ENCODE measurements around the gene EPN1. TPM values are rescaled to one million over a fixed set of nuclear protein-coding genes. Genes with fewer than 3 reads are reported as not detected.
A peak's percentile ranks its signal among the peaks of the same experiment; 100 is the strongest.

Gene EPN1
- total and polyA plus RNA-seq, 8 donors: 38.4 to 102 (median 80.9) TPM

DNA sequence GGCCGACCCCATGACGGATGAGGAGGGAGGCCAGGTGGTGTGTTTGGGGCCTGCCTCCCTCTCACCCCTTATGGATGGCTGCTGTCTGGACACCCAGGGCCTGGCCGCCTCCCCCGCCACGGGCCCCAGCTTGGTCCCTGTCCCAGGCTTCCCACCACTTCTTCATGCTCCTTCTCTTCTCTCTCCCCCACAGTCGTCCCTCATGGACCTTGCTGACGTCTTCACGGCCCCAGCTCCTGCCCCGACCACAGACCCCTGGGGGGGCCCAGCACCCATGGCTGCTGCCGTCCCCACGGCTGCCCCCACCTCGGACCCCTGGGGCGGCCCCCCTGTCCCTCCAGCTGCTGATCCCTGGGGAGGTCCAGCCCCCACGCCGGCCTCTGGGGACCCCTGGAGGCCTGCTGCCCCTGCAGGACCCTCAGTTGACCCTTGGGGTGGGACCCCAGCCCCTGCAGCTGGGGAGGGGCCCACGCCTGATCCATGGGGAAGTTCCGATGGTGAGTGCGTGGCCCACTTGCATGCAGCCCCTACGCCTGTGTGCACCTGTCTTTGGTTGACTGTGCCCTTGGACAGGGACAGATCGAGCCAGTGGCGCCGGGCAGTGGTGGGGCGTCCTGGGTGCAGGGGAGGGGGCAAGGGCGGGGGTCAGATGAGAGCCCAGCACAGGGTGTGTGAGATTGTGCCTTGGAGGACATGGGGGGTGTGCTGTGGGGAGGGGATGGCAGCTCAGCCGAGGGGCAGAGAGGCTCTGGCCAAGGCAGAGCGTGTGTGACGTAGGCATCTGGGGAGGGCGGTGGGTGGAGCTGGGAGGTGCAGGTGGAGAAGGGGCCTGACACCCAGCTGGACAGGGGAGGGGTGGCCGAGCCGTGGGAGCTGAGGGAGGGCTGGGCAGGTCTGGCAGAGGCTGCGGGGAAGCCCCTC is 16.8 kb downstream of the EPN1 start:
- WGBS, 2 donors: 94% methylated on average over 27 to 31 of the region's 31 CpGs
- TF ChIP-seq, protein P1, sequence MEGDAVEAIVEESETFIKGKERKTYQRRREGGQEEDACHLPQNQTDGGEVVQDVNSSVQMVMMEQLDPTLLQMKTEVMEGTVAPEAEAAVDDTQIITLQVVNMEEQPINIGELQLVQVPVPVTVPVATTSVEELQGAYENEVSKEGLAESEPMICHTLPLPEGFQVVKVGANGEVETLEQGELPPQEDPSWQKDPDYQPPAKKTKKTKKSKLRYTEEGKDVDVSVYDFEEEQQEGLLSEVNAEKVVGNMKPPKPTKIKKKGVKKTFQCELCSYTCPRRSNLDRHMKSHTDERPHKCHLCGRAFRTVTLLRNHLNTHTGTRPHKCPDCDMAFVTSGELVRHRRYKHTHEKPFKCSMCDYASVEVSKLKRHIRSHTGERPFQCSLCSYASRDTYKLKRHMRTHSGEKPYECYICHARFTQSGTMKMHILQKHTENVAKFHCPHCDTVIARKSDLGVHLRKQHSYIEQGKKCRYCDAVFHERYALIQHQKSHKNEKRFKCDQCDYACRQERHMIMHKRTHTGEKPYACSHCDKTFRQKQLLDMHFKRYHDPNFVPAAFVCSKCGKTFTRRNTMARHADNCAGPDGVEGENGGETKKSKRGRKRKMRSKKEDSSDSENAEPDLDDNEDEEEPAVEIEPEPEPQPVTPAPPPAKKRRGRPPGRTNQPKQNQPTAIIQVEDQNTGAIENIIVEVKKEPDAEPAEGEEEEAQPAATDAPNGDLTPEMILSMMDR (IDR thresholded peaks at IDR 0.05): no peak
- Histone ChIP-seq H3K4me3 (no peak overlapping the region), H3K4me1 (no peaks in the 10 kb centered on the region), H3K27me3 (no peaks in the 10 kb centered on the region), H3K9me3 (no peaks in the 10 kb centered on the region), H3K27ac (no peak overlapping the region), H3K36me3 (peaks cover 9 to 72% (median 55%) of the 10 kb centered on the region in 3 donors)
- no peak for FAIRE-seq
- ATAC-seq: no peak
- intact Hi-C loops (cut with DNase I): loop anchor here in 1 of 3 donors (10.0 kb wide), 1 partner anchor 123 kb away; no protein-coding TSS in a partner anchor
- DNase-seq: peak in 2 of 6 donors; percentile 46 to 72

DNA sequence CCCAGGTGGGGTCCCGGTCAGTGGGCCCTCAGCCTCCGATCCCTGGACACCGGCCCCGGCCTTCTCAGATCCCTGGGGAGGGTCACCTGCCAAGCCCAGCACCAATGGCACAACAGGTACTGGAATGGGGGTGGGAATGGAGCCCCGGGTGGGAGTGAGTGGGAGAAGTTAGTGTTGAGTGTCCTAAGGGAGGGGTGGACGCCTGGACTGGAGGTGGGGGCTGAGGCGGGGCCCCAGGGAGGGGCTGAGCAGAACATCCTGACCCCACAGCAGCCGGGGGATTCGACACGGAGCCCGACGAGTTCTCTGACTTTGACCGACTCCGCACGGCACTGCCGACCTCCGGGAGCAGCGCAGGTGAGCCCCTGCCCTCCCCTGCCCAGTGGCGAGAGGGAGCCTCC is 17.7 kb downstream of the EPN1 start:
- 91 to 92% methylated on average over 18 to 19 of the region's 19 CpGs for WGBS, 2 donors

DNA sequence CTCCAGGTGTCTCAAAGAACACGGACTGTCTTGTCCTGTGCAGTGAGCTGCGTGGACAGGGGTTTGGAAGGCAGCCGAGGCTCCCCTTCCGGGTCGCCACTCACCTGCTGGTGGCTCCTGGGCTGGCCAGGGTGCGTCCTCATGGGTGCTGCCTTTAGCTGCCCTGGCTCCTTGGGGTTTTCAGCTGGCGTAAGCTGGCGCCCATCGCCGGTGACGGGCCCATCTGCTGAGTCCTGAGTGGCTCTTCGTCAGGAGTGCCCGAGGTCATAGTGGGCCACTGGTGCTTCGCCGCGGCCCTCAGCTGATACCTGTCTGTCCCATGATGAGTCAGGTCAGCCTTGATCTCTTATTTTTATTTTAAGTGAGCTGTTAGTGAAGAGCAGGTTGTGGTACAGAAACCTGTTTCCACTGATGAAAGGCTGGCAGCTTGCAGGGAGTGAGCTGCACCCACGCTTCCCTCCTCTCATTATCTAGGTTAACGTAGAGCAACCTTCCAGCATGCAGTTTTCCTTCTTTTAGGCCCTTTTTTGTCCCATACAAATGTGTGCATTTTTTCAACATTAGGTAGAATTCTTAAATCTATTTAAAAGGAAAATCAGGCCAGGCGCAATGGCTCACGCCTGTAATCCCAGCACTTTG is 18.4 kb downstream of the EPN1 start:
- Histone ChIP-seq H3K4me1 (no peaks in the 10 kb centered on the region), H3K36me3 (peaks cover 9 to 74% (median 55%) of the 10 kb centered on the region in 3 donors), H3K4me3 (no peak overlapping the region), H3K27me3 (no peaks in the 10 kb centered on the region), H3K27ac (no peak overlapping the region), H3K9me3 (no peaks in the 10 kb centered on the region)
- TF ChIP-seq, protein P1 (IDR thresholded peaks at IDR 0.05): no peak
- 95 to 96% methylated on average over 20 of the region's 20 CpGs for WGBS, 2 donors
- ATAC-seq (no peak), DNase-seq (peak in 1 of 6 donors; percentile 48), FAIRE-seq (no peak)
- intact Hi-C loops (cut with DNase I): loop anchor here in 1 of 3 donors (10.0 kb wide), 1 partner anchor 121 kb away; no protein-coding TSS in a partner anchor

More for the DNA sequence above, 17.7 kb downstream of the EPN1 start:
- H3K4me3 ChIP-seq: no peak overlapping the region
- H3K36me3 ChIP-seq: peaks cover 9 to 74% (median 55%) of the 10 kb centered on the region in 3 donors
- no peak for ATAC-seq
- DNase-seq: peak in 1 of 6 donors; percentile 74
- TF ChIP-seq, protein P1 (IDR thresholded peaks at IDR 0.05): no peak
- no peaks in the 10 kb centered on the region for H3K4me1 ChIP-seq
- no peaks in the 10 kb centered on the region for H3K9me3 ChIP-seq
- H3K27ac ChIP-seq: no peak overlapping the region
- intact Hi-C loops (cut with DNase I): loop anchor here in 1 of 3 donors (10.0 kb wide), 1 partner anchor 122 kb away; no protein-coding TSS in a partner anchor
- H3K27me3 ChIP-seq: no peaks in the 10 kb centered on the region
- FAIRE-seq: no peak

DNA sequence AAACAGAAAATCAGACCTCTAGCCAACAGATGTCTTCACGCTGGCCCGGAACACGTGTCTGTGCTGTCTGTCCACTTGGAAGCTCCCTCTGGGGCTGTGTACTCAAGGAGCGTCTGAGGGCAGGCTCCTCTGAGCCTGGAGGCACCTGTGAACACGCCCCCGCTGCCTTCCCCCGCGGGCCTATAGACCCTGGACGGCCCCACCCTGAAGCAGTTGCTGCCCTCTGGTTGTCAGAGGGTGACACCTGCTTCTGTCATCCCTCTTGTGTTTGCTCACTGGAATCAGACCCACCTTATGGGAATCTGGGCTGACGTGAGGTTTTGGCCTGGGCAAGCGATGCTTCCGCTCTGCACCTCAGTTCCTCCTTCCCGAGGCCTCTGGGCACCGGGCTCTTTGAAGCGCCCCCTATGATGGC is 19.2 kb downstream of the EPN1 start:
- peaks cover 9 to 68% (median 52%) of the 10 kb centered on the region in 3 donors for H3K36me3 ChIP-seq

More for the DNA sequence above, 19.2 kb downstream of the EPN1 start:
- ATAC-seq (no peak), DNase-seq (no peak), FAIRE-seq (no peak)
- intact Hi-C loops (cut with DNase I): loop anchor here in 1 of 3 donors (10.0 kb wide), 1 partner anchor 121 kb away; no protein-coding TSS in a partner anchor
- Histone ChIP-seq H3K27me3 (no peaks in the 10 kb centered on the region), H3K4me3 (no peak overlapping the region), H3K9me3 (no peaks in the 10 kb centered on the region), H3K27ac (no peak overlapping the region), H3K4me1 (no peaks in the 10 kb centered on the region)
- 90 to 92% methylated on average over 15 of the region's 15 CpGs for WGBS, 2 donors
- TF ChIP-seq, protein P1 (IDR thresholded peaks at IDR 0.05): no peak

Measured in pancreas (tissue), 10 donors.